CD14-positive monocyte (primary cell): ENCODE results near the gene PPP2R2D. TPM values are rescaled to one million over a fixed set of nuclear protein-coding genes. Genes with fewer than 3 reads are reported as not detected.

Source experiments
- DNase-seq, 3 donors: peaks; one replicate each; pipeline ENCODE4 v3.0.0-alpha.2; 2011 to 2022
- H2AFZ ChIP-seq: 2 replicates; pipeline ENCODE4 v1.6.0; 2012; ENCODE audit warnings: mild to moderate bottlenecking, low read depth, low read length, inconsistent platforms; ENCODE audit not compliant: insufficient read depth, poor library complexity, severe bottlenecking
- H3K27ac ChIP-seq, 2 donors: 1 replicate in 1 of 2; 2 replicates in 1 of 2; pipeline ENCODE4 v1.5.1; 2012 to 2013; ENCODE audit warnings: low read length in 2 of 2, control low read depth in 1 of 2, inconsistent platforms in 1 of 2, low read depth in 1 of 2, mild to moderate bottlenecking in 1 of 2
- H3K27me3 ChIP-seq, 2 donors: one replicate each; pipeline versions ENCODE4 v1.6.0 to v1.6.1; 2011 to 2013; ENCODE audit warnings: low read length in 2 of 2; ENCODE audit not compliant: control insufficient read depth in 2 of 2, insufficient read depth in 2 of 2
- H3K36me3 ChIP-seq, 2 donors: replicated peaks in 1 of 2; 1 replicate in 1 of 2; 2 replicates in 1 of 2; pipeline versions ENCODE4 v1.5.1 to v1.6.1; 2012 to 2013; ENCODE audit warnings: low read length in 2 of 2, control low read depth in 1 of 2, inconsistent platforms in 1 of 2, mild to moderate bottlenecking in 1 of 2; ENCODE audit not compliant: insufficient read depth in 2 of 2, control insufficient read depth in 1 of 2
- H3K4me1 ChIP-seq, 2 donors: 1 replicate in 1 of 2; 2 replicates in 1 of 2; pipeline versions ENCODE4 v1.5.1 to v1.6.1; 2012 to 2013; ENCODE audit warnings: low read length in 2 of 2, control low read depth in 1 of 2, inconsistent platforms in 1 of 2, mild to moderate bottlenecking in 1 of 2, moderate library complexity in 1 of 2; ENCODE audit not compliant: insufficient read depth in 2 of 2, control insufficient read depth in 1 of 2
- H3K4me2 ChIP-seq: replicated peaks from 2 replicates; pipeline ENCODE3; 2012; ENCODE audit warnings: low read length, moderate library complexity, mild to moderate bottlenecking; ENCODE audit not compliant: poor library complexity, severe bottlenecking; ENCODE audit errors: extremely low read depth
- H3K4me3 ChIP-seq, 3 experiments: fragments of 200-600 bp in 1 of 3; sonication (generic) in 1 of 3; replicated peaks in 1 of 3; 1 replicate in 2 of 3; 2 replicates in 1 of 3; pipeline ENCODE4 v1.5.1; 2011 to 2013; ENCODE audit warnings: low read length in 3 of 3, mild to moderate bottlenecking in 3 of 3, control low read depth in 2 of 3, low read depth in 2 of 3, inconsistent platforms in 1 of 3, moderate library complexity in 1 of 3
- H3K79me2 ChIP-seq: 2 replicates; pipeline ENCODE4 v1.6.0; 2012; ENCODE audit warnings: mild to moderate bottlenecking, control low read depth, inconsistent platforms, low read length, moderate library complexity; ENCODE audit not compliant: insufficient read depth
- H3K9ac ChIP-seq: 2 replicates; pipeline ENCODE4 v1.6.0; 2017; ENCODE audit warnings: low read length, mild to moderate bottlenecking; ENCODE audit not compliant: insufficient read depth, poor library complexity, severe bottlenecking
- H3K9me3 ChIP-seq, 2 donors: replicated peaks in 1 of 2; 1 replicate in 1 of 2; 2 replicates in 1 of 2; pipeline versions ENCODE4 v1.5.1 to v1.6.1; 2012 to 2013; ENCODE audit warnings: low read length in 2 of 2, control low read depth in 1 of 2; ENCODE audit not compliant: control insufficient read depth in 1 of 2, insufficient read depth in 1 of 2
- H4K20me1 ChIP-seq: 2 replicates; pipeline ENCODE4 v1.6.0; 2012; ENCODE audit warnings: mild to moderate bottlenecking, low read length, control low read depth, moderate library complexity; ENCODE audit not compliant: insufficient read depth
- H3K27ac Mint-ChIP-seq, 7 donors: one replicate each; pipeline ENCODE4 v1.8.0; 2020; ENCODE audit warnings: mild to moderate bottlenecking in 7 of 7, mixed read lengths in 7 of 7, moderate library complexity in 6 of 7, inconsistent platforms in 2 of 7
- H3K27me3 Mint-ChIP-seq, 3 donors: one replicate each; pipeline ENCODE4 v1.8.0; 2021 to 2022; ENCODE audit warnings: low read depth in 3 of 3, mild to moderate bottlenecking in 3 of 3, mixed read lengths in 3 of 3, moderate library complexity in 3 of 3, inconsistent platforms in 1 of 3
- H3K36me3 Mint-ChIP-seq, 2 donors: one replicate each; pipeline ENCODE4 v1.8.0; 2020; ENCODE audit warnings: mixed read lengths in 2 of 2, inconsistent platforms in 1 of 2, mild to moderate bottlenecking in 1 of 2
- H3K4me1 Mint-ChIP-seq: one replicate; pipeline ENCODE4 v1.8.0; 2020; ENCODE audit warnings: mild to moderate bottlenecking, mixed read lengths
- H3K4me3 Mint-ChIP-seq, 2 donors: one replicate each; pipeline ENCODE4 v1.8.0; 2020; ENCODE audit warnings: mild to moderate bottlenecking in 2 of 2, mixed read lengths in 2 of 2, moderate library complexity in 1 of 2
- H3K9me3 Mint-ChIP-seq, 7 donors: one replicate each; pipeline ENCODE4 v1.8.0; 2020 to 2022; ENCODE audit warnings: mixed read lengths in 7 of 7, mild to moderate bottlenecking in 6 of 7, moderate library complexity in 6 of 7, inconsistent platforms in 2 of 7
- WGBS: methylation state at CpG from one replicate; pipeline ENCODE4 v1.1.5; 2013; ENCODE audit warnings: missing lambda C conversion rate; ENCODE audit not compliant: insufficient coverage; 5-methylcytosine and 5-hydroxymethylcytosine counted together
- intact Hi-C, 2 donors: fragments of 100-400 bp; cut with micrococcal nuclease; formaldehyde crosslinking; loops; one replicate each; pipeline versions ENCODE4 v1.15.0 to v1.15.1; 2023
- polyA plus RNA-seq, 3 donors: library from polyadenylated mRNA; depleted of rRNA in 1 of 3; unstranded in 2 of 3; stranded (reverse) in 1 of 3; fragments of 300-500 nt in 2 of 3; fragments of >200 nt in 1 of 3; fragmentation: Illumina TruSeq in 2 of 3; gene quantifications; 1 replicate in 2 of 3; 2 replicates in 1 of 3; pipeline ENCODE4 v1.2.3, GENCODE V29; 2012 to 2021
- TF ChIP-seq, protein P1 (sequence below): fragments of 200-600 bp; IDR thresholded peaks from one replicate; pipeline ENCODE4 v1.8.0; 2022; ENCODE audit warnings: antibody characterized with exemption, mild to moderate bottlenecking

PPP2R2D gene
- polyA plus RNA-seq, 3 donors, result 12.8 to 23.5 (median 12.9) TPM

DNA sequence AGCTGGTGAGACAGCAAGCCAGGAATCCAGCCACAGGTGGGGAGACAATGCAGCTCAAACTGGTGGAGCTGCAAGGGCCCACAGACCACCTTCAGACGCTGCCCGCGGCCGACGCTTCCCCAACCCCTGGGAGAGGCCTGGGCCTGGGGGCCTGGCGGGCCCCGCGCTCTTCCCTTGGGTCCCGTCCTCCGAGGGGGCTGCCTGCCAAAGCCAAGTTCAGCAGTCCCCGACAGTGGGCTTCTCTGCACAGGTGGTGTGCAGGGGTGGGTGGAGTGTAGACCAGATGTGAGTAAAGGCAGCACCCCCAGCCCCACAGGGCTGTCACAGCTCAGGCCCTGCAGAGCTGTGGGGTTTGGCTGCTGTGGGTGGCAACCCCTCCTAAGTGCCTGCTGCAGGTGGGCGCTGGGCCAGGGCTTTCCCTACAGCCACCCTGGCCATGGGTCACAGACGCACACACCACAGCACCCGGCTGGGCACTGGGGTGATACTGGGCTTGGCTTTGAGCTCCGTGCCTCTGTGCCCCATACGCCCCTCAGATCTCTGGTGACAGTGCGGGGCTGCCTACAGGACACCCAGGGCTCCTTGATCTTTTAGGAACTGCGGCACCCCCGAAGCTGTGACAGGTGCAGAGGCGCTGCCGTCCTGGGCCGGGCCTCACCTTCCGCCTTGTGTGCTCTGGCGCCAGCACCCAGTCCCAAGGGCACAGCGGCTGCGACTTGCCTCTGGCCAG lies 60.4 kb downstream of the PPP2R2D start:
- no peak overlapping the region for H3K27ac Mint-ChIP-seq
- no peak overlapping the region for H3K9ac ChIP-seq
- TF ChIP-seq, protein P1, sequence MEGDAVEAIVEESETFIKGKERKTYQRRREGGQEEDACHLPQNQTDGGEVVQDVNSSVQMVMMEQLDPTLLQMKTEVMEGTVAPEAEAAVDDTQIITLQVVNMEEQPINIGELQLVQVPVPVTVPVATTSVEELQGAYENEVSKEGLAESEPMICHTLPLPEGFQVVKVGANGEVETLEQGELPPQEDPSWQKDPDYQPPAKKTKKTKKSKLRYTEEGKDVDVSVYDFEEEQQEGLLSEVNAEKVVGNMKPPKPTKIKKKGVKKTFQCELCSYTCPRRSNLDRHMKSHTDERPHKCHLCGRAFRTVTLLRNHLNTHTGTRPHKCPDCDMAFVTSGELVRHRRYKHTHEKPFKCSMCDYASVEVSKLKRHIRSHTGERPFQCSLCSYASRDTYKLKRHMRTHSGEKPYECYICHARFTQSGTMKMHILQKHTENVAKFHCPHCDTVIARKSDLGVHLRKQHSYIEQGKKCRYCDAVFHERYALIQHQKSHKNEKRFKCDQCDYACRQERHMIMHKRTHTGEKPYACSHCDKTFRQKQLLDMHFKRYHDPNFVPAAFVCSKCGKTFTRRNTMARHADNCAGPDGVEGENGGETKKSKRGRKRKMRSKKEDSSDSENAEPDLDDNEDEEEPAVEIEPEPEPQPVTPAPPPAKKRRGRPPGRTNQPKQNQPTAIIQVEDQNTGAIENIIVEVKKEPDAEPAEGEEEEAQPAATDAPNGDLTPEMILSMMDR, result no peak
- no peaks in the 10 kb centered on the region for H3K27me3 ChIP-seq
- H3K27ac ChIP-seq, result no peak overlapping the region
- H3K9me3 ChIP-seq, result no peaks in the 10 kb centered on the region
- H3K4me2 ChIP-seq, result no peak overlapping the region
- peaks cover 0 to 3% (median 0%) of the 10 kb centered on the region in 7 donors for H3K9me3 Mint-ChIP-seq
- DNase-seq, result no peak
- H3K79me2 ChIP-seq, result no peaks in the 10 kb centered on the region
- peaks cover 0 to 4% (median 2%) of the 10 kb centered on the region in 3 donors for H3K27me3 Mint-ChIP-seq
- H3K4me3 Mint-ChIP-seq, result no peak overlapping the region
- peaks cover 40 to 62% of the 10 kb centered on the region in 2 donors for H3K36me3 Mint-ChIP-seq
- H3K4me1 Mint-ChIP-seq, result no peaks in the 10 kb centered on the region
- intact Hi-C loops, result no loop called here
- H4K20me1 ChIP-seq, result peaks cover 6% of the 10 kb centered on the region
- peaks cover 28 to 41% of the 10 kb centered on the region in 2 donors for H3K36me3 ChIP-seq
- H3K4me1 ChIP-seq, result no peaks in the 10 kb centered on the region
- no peak overlapping the region for H3K4me3 ChIP-seq
- 97% methylated on average over 26 of the region's 26 CpGs for WGBS
- no peak overlapping the region for H2AFZ ChIP-seq

GRCh38 chr10:131961777-131962662 lies 61.2 kb downstream of the PPP2R2D start:
- H3K27ac ChIP-seq, result no peak overlapping the region
- H3K4me3 ChIP-seq, result no peak overlapping the region
- Mint-ChIP-seq H3K4me1 (no peaks in the 10 kb centered on the region), H3K27ac (peak overlapping the region in 5 of 7 donors; percentile 0 to 74 (median 33)), H3K4me3 (peak overlapping the region; percentile 8 to 50), H3K27me3 (peaks cover 0 to 4% (median 2%) of the 10 kb centered on the region in 3 donors), H3K9me3 (peaks cover 0 to 3% (median 0%) of the 10 kb centered on the region in 7 donors), H3K36me3 (peaks cover 35 to 60% of the 10 kb centered on the region in 2 donors)
- H3K27me3 ChIP-seq, result no peaks in the 10 kb centered on the region
- WGBS, result 91% methylated on average over 12 of the region's 32 CpGs
- H3K9ac ChIP-seq, result no peak overlapping the region
- H3K4me1 ChIP-seq, result no peaks in the 10 kb centered on the region
- intact Hi-C loops, result no loop called here
- no peak overlapping the region for H2AFZ ChIP-seq
- H3K9me3 ChIP-seq, result no peaks in the 10 kb centered on the region
- H3K79me2 ChIP-seq, result no peaks in the 10 kb centered on the region
- no peak overlapping the region for H3K4me2 ChIP-seq
- peaks cover 5% of the 10 kb centered on the region for H4K20me1 ChIP-seq
- DNase-seq, result no peak
- TF ChIP-seq, protein P1, result no peak
- H3K36me3 ChIP-seq, result peaks cover 20 to 33% of the 10 kb centered on the region in 2 donors
